Left lung (tissue), 10 donors: ENCODE data around the gene PNMA8A. TPM values are rescaled to one million over a fixed set of nuclear protein-coding genes. Genes with fewer than 3 reads are reported as not detected.

Experiments used
- ATAC-seq: fragments of 200-7000 bp; cut with Tn5 transposase; one replicate; pipeline ENCODE4 v1.9.1; 2020; ENCODE audit warnings: moderate library complexity
- DNase-seq, 4 donors: peaks; one replicate each; pipeline ENCODE4 v3.0.0-alpha.2; 2013 to 2020
- H3K27ac ChIP-seq, 2 donors: fragments of 200-600 bp; sonication (generic) in 1 of 2; one replicate each; pipeline versions ENCODE4 v1.5.0 to v1.8.0; 2020 to 2021
- H3K27me3 ChIP-seq, 2 donors: fragments of 200-600 bp; sonication (generic) in 1 of 2; one replicate each; pipeline versions ENCODE4 v1.5.0 to v1.8.0; 2020 to 2021
- H3K36me3 ChIP-seq, 2 donors: fragments of 200-600 bp; sonication (generic) in 1 of 2; one replicate each; pipeline versions ENCODE4 v1.5.0 to v1.8.0; 2020 to 2021
- H3K4me1 ChIP-seq, 2 donors: fragments of 200-600 bp; one replicate each; pipeline ENCODE4 v1.8.0; 2021
- H3K4me3 ChIP-seq, 2 donors: fragments of 200-600 bp; sonication (generic) in 1 of 2; one replicate each; pipeline versions ENCODE4 v1.5.0 to v1.8.0; 2020 to 2021; ENCODE audit warnings: mild to moderate bottlenecking in 1 of 2
- H3K9me3 ChIP-seq, 2 donors: fragments of 200-600 bp; sonication (generic) in 1 of 2; one replicate each; pipeline versions ENCODE4 v1.5.0 to v1.8.0; 2020 to 2021
- intact Hi-C, 2 donors: fragments of 100-400 bp; cut with DNase I; formaldehyde crosslinking; loops; one replicate each; pipeline versions ENCODE4 v1.11.2 to v1.14.2; 2022
- polyA plus RNA-seq, 6 donors: library from polyadenylated mRNA; unstranded; fragments of 120-200 nt; gene quantifications; one replicate each; pipeline ENCODE4 v1.2.1, GENCODE V29; 2013; ENCODE audit not compliant: insufficient read length in 6 of 6
- total RNA-seq, 2 donors: library from RNA; stranded (reverse); fragmentation: NEBNext Ultra II Directional; extraction: Animal tissue kit (Norgen Biotek cat#: 25700); gene quantifications; one replicate each; pipeline ENCODE4 v1.2.1, GENCODE V29; 2021
- TF ChIP-seq, protein P1 (sequence below), 2 donors: fragments of 200-600 bp; sonication (generic) in 1 of 2; IDR thresholded peaks; one replicate each; pipeline versions ENCODE4 v1.5.0 to v1.8.0; 2021; ENCODE audit warnings: antibody characterized with exemption in 2 of 2
- donor health status: DM: no; HTN: yes; CAD: no.
- donor health status: DM: no; HTN: no; CAD: no.

The PNMA8A gene
- total and polyA plus RNA-seq, 8 donors: 1.5 to 17.2 (median 13.4) TPM

- Histone ChIP-seq H3K27ac (no peak overlapping the region), H3K4me3 (no peak overlapping the region), H3K27me3 (peaks cover 0 to 77% of the 10 kb centered on the region in 2 donors), H3K4me1 (peaks cover 0 to 6% of the 10 kb centered on the region in 2 donors), H3K36me3 (no peaks in the 10 kb centered on the region), H3K9me3 (no peaks in the 10 kb centered on the region)
- DNase-seq (no peak), ATAC-seq (no peak)
- TF ChIP-seq, protein P1, sequence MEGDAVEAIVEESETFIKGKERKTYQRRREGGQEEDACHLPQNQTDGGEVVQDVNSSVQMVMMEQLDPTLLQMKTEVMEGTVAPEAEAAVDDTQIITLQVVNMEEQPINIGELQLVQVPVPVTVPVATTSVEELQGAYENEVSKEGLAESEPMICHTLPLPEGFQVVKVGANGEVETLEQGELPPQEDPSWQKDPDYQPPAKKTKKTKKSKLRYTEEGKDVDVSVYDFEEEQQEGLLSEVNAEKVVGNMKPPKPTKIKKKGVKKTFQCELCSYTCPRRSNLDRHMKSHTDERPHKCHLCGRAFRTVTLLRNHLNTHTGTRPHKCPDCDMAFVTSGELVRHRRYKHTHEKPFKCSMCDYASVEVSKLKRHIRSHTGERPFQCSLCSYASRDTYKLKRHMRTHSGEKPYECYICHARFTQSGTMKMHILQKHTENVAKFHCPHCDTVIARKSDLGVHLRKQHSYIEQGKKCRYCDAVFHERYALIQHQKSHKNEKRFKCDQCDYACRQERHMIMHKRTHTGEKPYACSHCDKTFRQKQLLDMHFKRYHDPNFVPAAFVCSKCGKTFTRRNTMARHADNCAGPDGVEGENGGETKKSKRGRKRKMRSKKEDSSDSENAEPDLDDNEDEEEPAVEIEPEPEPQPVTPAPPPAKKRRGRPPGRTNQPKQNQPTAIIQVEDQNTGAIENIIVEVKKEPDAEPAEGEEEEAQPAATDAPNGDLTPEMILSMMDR (IDR thresholded peaks at IDR 0.05): no peak
- intact Hi-C loops: no loop called here
These were observed 39.5 kb downstream of the PNMA8A start for GRCh38 chr19:46431824-46432223.

GRCh38 chr19:46429999-46430398 is 41.4 kb downstream of the PNMA8A start:
- no peak for DNase-seq

GRCh38 chr19:46428239-46429135 is 42.9 kb downstream of the PNMA8A start, which contains the start of gene PNMA8C:
Gene PNMA8C, minus strand, starts transcription at chr19:46428936. Its CDS starts 577 bp downstream, at chr19:46428359.
- no peak within 1 kb of the TSS for H3K27ac ChIP-seq
- H3K36me3 ChIP-seq: no peaks in the 10 kb centered on the region
- no peaks in the 10 kb centered on the region for H3K9me3 ChIP-seq
- H3K27me3 ChIP-seq: peaks cover 0 to 94% of the 10 kb centered on the region in 2 donors
- H3K4me3 ChIP-seq: no peak within 1 kb of the TSS
- ATAC-seq (peak; percentile 15), DNase-seq (peak; percentile 29 to 84 (median 66))
- intact Hi-C loops: no loop called here
- H3K4me1 ChIP-seq: peaks cover 0 to 11% of the 10 kb centered on the region in 2 donors
- TF ChIP-seq, protein P1 (IDR thresholded peaks at IDR 0.05): no peak

More at GRCh38 chr19:46429999-46430398, 41.4 kb downstream of the PNMA8A start:
- Histone ChIP-seq H3K4me3 (no peak overlapping the region), H3K9me3 (no peaks in the 10 kb centered on the region), H3K27ac (no peak overlapping the region), H3K27me3 (peaks cover 0 to 94% of the 10 kb centered on the region in 2 donors), H3K36me3 (no peaks in the 10 kb centered on the region), H3K4me1 (peaks cover 0 to 11% of the 10 kb centered on the region in 2 donors)
- no peak for ATAC-seq
- intact Hi-C loops: no loop called here
- TF ChIP-seq, protein P1 (IDR thresholded peaks at IDR 0.05): no peak

GRCh38 chr19:46427518-46428045 is 43.8 kb downstream of the PNMA8A start:
- intact Hi-C loops: no loop called here
- TF ChIP-seq, protein P1 (IDR thresholded peaks at IDR 0.05): no peak
- peaks cover 0 to 99% of the 10 kb centered on the region in 2 donors for H3K27me3 ChIP-seq
- H3K36me3 ChIP-seq: no peaks in the 10 kb centered on the region
- DNase-seq: no peak
- no peaks in the 10 kb centered on the region for H3K9me3 ChIP-seq
- H3K4me1 ChIP-seq: peaks cover 0 to 11% of the 10 kb centered on the region in 2 donors
- H3K4me3 ChIP-seq: no peak overlapping the region
- no peak overlapping the region for H3K27ac ChIP-seq
- ATAC-seq: no peak
